A673 (cell line): ENCODE data around the gene CBX8.
A peak's percentile ranks its signal among the peaks of the same experiment; 100 is the strongest.

ENCODE experiments used
- EZH2 ChIP-seq: fragments of 200-600 bp; sonication (generic); IDR thresholded peaks from 2 replicates; pipeline ENCODE4 v1.6.1; 2017; ENCODE audit warnings: borderline replicate concordance, low read depth, mild to moderate bottlenecking, mixed read lengths, antibody characterized with exemption, low read length; ENCODE audit not compliant: poor library complexity, severe bottlenecking
- TF ChIP-seq, protein P1 (sequence below): fragments of 300-800, 200-600 bp; sonication (generic); conservative IDR thresholded peaks from 2 replicates; pipeline ENCODE4 v1.5.1; 2017; ENCODE audit warnings: low read depth, mild to moderate bottlenecking, antibody characterized with exemption, low read length, moderate library complexity, mixed read lengths

GRCh38 chr17:79747508-79748294 lies 49.2 kb downstream of the CBX8 start:
- TF ChIP-seq, protein P1, sequence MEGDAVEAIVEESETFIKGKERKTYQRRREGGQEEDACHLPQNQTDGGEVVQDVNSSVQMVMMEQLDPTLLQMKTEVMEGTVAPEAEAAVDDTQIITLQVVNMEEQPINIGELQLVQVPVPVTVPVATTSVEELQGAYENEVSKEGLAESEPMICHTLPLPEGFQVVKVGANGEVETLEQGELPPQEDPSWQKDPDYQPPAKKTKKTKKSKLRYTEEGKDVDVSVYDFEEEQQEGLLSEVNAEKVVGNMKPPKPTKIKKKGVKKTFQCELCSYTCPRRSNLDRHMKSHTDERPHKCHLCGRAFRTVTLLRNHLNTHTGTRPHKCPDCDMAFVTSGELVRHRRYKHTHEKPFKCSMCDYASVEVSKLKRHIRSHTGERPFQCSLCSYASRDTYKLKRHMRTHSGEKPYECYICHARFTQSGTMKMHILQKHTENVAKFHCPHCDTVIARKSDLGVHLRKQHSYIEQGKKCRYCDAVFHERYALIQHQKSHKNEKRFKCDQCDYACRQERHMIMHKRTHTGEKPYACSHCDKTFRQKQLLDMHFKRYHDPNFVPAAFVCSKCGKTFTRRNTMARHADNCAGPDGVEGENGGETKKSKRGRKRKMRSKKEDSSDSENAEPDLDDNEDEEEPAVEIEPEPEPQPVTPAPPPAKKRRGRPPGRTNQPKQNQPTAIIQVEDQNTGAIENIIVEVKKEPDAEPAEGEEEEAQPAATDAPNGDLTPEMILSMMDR = no peak
- peak; percentile 10 for TF ChIP-seq EZH2
